Parathyroid adenoma (tissue), 2 donors: Measurements from ENCODE around the gene LLCFC1.

Experiments
- H2AFZ ChIP-seq: fragments of 300-600 bp; sonication (generic); one replicate; pipeline ENCODE4 v1.7.0; 2017; ENCODE audit warnings: antibody characterized with exemption, mild to moderate bottlenecking
- H3K27ac ChIP-seq: fragments of 300-600 bp; sonication (generic); one replicate; pipeline ENCODE4 v1.7.0; 2017
- H3K27me3 ChIP-seq: fragments of 300-600 bp; sonication (generic); one replicate; pipeline ENCODE4 v1.7.0; 2017; ENCODE audit warnings: low read length; ENCODE audit not compliant: control insufficient read depth, insufficient read depth
- H3K36me3 ChIP-seq: fragments of 300-600 bp; sonication (generic); one replicate; pipeline ENCODE4 v1.7.0; 2017; ENCODE audit warnings: low read length; ENCODE audit not compliant: control insufficient read depth, insufficient read depth
- H3K4me1 ChIP-seq: fragments of 300-600 bp; sonication (generic); one replicate; pipeline ENCODE4 v1.7.0; 2017; ENCODE audit warnings: control low read depth
- H3K4me2 ChIP-seq: fragments of 300-600 bp; sonication (generic); one replicate; pipeline ENCODE4 v1.7.0; 2017; ENCODE audit warnings: low read length
- H3K4me3 ChIP-seq: fragments of 300-600 bp; sonication (generic); one replicate; pipeline ENCODE4 v1.7.0; 2017; ENCODE audit warnings: low read depth, low read length
- H3K79me2 ChIP-seq: fragments of 300-600 bp; sonication (generic); one replicate; pipeline ENCODE4 v1.7.0; 2017; ENCODE audit warnings: control low read depth
- H3K9ac ChIP-seq: fragments of 300-600 bp; sonication (generic); one replicate; pipeline ENCODE4 v1.7.0; 2017; ENCODE audit warnings: mild to moderate bottlenecking
- H3K9me3 ChIP-seq: fragments of 300-600 bp; sonication (generic); one replicate; pipeline ENCODE4 v1.7.0; 2017; ENCODE audit warnings: low read length; ENCODE audit not compliant: control insufficient read depth
- TF ChIP-seq, protein P1 (sequence below): fragments of 300-600 bp; sonication (generic); IDR thresholded peaks from one replicate; pipeline ENCODE4 v1.7.0; 2017; ENCODE audit warnings: antibody characterized with exemption, mild to moderate bottlenecking
- donor health status: primary hyperparathyroidism.

The LLCFC1 gene

DNA sequence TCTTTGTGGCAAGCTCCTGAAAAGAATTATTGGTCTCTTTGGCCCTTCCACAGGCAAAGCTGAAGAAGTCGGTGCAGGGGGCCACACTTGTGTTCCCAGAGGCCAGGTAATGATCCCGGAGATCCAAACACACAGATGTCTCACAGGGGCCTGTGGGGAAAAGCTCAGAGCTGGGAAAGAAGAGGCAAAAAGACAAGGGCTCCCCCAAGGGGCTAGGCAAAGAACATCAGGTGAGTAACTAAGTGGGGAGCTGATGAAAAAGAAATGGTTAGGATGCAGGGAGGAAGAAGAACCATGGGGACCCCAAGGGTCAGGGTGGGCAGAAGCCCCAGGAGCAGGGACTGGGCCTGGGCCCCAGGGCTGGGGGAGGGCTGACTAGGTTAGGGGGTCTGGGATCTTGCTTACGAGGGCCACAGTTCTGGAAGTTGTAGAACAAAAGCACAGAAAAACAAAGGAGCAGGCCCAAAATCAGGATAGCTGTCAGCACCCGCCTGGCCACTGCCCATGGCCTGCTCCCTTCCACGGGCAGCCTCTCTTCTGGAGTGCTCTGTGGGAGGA is 21.8 kb downstream of the LLCFC1 start:
- Histone ChIP-seq H2AFZ (no peak overlapping the region), H3K27me3 (no peaks in the 10 kb centered on the region), H3K4me3 (no peak overlapping the region), H3K4me2 (no peak overlapping the region), H3K27ac (no peak overlapping the region), H3K79me2 (no peaks in the 10 kb centered on the region), H3K9ac (no peak overlapping the region), H3K4me1 (peaks cover 5% of the 10 kb centered on the region), H3K9me3 (no peaks in the 10 kb centered on the region), H3K36me3 (no peaks in the 10 kb centered on the region)
- TF ChIP-seq, protein P1, sequence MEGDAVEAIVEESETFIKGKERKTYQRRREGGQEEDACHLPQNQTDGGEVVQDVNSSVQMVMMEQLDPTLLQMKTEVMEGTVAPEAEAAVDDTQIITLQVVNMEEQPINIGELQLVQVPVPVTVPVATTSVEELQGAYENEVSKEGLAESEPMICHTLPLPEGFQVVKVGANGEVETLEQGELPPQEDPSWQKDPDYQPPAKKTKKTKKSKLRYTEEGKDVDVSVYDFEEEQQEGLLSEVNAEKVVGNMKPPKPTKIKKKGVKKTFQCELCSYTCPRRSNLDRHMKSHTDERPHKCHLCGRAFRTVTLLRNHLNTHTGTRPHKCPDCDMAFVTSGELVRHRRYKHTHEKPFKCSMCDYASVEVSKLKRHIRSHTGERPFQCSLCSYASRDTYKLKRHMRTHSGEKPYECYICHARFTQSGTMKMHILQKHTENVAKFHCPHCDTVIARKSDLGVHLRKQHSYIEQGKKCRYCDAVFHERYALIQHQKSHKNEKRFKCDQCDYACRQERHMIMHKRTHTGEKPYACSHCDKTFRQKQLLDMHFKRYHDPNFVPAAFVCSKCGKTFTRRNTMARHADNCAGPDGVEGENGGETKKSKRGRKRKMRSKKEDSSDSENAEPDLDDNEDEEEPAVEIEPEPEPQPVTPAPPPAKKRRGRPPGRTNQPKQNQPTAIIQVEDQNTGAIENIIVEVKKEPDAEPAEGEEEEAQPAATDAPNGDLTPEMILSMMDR: peak; percentile 29

DNA sequence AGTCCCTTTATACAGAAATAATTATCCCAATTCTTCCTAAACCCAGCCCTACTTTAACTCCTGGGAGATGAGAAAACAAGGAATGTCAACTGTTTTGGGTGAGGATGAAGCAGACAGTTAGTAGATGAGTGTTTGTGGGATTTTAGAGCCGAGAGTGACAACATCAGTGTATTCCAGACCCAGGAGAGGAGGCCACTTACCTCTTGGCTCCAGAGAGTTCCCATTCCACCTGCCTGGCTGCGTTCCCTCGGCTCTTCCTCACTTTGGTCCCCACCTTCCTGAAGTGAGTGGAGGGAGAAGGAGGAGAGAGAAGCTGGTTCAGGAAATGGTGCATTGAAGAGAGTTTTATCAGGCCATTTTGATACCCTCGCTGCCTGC is 22.3 kb downstream of the LLCFC1 start:
- H2AFZ ChIP-seq: no peak overlapping the region
- H3K4me1 ChIP-seq: peaks cover 5% of the 10 kb centered on the region
- H3K9ac ChIP-seq: no peak overlapping the region
- H3K79me2 ChIP-seq: no peaks in the 10 kb centered on the region
- no peaks in the 10 kb centered on the region for H3K9me3 ChIP-seq
- no peaks in the 10 kb centered on the region for H3K27me3 ChIP-seq
- H3K27ac ChIP-seq: no peak overlapping the region
- H3K4me2 ChIP-seq: no peak overlapping the region
- no peaks in the 10 kb centered on the region for H3K36me3 ChIP-seq
- TF ChIP-seq, protein P1: no peak
- no peak overlapping the region for H3K4me3 ChIP-seq

DNA sequence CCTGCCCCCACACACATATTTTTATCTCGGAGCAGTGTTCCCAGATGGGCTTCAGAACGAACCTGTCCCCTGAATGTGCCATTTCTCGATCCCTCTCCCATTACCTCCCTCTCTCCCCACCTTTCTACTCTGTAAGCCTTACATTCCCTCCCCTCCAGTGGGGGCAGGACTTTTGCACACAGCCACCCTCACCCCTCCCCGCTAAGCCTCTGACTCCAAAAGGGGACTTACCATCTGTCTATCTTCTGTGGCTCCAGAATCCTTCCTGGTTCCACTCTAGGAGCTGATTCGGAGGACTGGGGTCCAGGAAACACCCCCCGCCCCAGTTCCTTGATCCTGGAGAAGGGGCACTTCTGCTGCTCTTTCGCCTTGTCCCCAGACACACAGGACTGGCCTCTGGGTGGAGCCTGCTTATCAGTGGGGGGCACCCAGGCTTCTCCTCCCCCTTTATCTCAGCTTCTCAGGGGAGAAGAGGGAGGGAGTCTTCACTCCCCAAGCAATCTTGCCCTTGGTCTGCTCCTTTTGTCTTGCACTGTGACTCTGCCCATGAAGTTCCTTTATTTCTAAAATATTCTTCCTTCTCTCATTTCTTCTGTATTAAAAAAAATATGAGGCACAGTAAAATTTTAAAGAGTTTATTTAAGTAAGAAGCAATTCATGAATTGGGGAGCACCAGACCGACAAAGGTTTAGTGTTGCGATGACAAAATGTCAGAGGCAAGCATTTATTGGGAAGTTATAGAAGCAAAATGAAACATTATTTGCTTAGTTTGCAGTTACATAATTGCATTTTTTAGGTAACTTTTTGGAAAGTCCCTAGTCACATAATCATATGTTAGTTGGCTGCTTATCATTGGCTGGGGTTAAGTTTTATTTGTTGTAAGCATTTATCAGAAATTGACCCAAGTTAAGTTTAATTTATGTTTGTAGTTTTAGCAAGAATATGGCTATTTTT is 23.0 kb downstream of the LLCFC1 start, which contains the start of gene KEL:
KEL (minus strand) TSS at position 391 of the 954 bp plus-strand sequence; CDS start at position 234, 157 bp downstream.
- no peak within 1 kb of the TSS for H3K9ac ChIP-seq
- no peak within 1 kb of the TSS for H3K4me3 ChIP-seq
- H2AFZ ChIP-seq: no peak within 1 kb of the TSS
- no peak within 1 kb of the TSS for H3K4me2 ChIP-seq
- H3K79me2 ChIP-seq: no peaks in the 10 kb centered on the region
- H3K27ac ChIP-seq: no peak within 1 kb of the TSS
- H3K36me3 ChIP-seq: no peaks in the 10 kb centered on the region
- TF ChIP-seq, protein P1: no peak
- no peaks in the 10 kb centered on the region for H3K4me1 ChIP-seq
- H3K27me3 ChIP-seq: no peaks in the 10 kb centered on the region
- H3K9me3 ChIP-seq: no peaks in the 10 kb centered on the region

DNA sequence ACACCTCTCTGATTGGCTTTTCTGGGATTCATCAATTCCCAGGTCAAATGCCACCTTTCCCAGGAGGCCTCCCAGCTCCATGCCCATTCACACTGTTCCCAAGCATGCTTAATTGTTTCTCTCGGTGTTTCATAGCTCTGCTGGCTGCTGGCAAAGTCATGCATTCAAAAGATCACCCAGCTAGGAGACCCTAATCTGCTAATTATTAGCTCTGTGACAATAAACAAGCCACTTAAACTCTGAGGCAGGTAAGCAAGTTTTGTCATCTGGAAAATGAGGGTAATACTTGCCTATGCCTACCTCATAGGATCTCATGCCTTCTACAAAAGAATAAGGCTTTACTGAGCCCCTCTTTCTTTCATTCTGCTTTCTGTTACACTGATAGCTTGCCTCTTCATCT is 23.7 kb downstream of the LLCFC1 start:
- Histone ChIP-seq H3K4me1 (no peaks in the 10 kb centered on the region), H3K27me3 (no peaks in the 10 kb centered on the region), H3K79me2 (no peaks in the 10 kb centered on the region), H3K9ac (no peak overlapping the region), H2AFZ (no peak overlapping the region), H3K27ac (no peak overlapping the region), H3K9me3 (no peaks in the 10 kb centered on the region), H3K36me3 (no peaks in the 10 kb centered on the region), H3K4me3 (no peak overlapping the region), H3K4me2 (no peak overlapping the region)
- TF ChIP-seq, protein P1: no peak
